Limb (tissue), 2 donors: ENCODE results near the gene USP38.
"Not testable (repeated sequence)": the region's sequence is repeated elsewhere in the genome, so short reads cannot be mapped to it uniquely, and the experiment has no call there.

ENCODE experiments used
- DNase-seq, 2 donors: peaks; one replicate each; pipeline ENCODE4 v3.0.0-alpha.2; 2016; ENCODE audit errors: extremely low spot score in 2 of 2

USP38 gene

DNA sequence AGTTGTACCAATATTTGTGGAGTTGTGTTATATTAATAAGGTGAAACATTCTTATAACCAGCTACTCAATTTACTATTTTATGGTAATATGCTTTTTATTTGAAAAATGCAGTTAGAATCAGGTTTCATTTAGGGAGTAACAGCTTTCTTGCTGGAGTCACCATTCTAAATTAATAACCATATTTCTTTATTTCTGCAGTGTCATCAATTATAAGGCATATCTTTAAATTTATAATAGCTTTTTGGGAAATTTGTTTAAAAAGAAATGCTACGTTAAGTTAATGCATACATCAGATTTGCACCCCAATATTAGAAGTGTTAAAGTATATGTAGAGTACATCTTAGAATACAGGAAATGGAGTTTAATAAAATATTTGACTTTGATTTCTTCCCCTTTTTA lies 18.9 kb downstream of the USP38 start:
- DNase-seq = no peak

DNA sequence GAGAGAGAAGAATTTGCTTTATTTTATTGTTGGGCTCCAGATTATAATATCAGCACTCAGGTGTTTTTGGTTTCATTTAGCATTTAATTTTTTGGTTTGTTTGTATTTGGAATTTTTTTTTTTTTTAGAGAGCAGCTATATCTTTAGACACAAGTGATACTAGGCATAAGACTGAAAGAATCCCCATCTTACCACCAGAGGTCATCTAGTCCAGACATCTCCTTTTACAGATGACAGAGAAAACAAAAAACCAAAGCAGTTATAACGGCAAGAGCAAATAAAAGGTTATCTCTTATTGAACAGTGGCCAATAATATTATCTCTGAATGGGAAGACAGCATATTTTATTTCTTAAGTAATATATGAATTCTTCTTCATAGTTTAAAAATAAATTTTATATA lies 22.8 kb downstream of the USP38 start:
- peak in 1 of 2 donors; percentile 57 for DNase-seq

DNA sequence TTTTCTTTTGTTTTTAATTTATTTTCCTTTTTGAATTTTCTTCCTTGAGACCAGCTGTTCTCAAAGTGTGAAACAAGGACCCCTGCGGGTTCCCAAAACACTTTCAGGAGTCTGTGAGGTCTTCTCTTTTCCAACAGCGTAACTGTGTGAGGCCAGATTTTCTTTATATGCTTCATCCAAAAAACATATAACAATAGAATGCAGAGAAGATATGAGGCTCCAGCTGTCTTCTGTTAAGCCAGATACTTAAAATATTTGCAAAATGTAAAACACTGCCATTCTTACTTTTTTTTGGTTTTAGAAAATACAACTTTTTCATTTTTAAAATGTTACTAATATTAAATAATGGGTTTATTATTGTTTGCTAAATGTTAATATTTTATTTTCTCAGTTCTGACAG lies 27.8 kb downstream of the USP38 start:
- no peak for DNase-seq

DNA sequence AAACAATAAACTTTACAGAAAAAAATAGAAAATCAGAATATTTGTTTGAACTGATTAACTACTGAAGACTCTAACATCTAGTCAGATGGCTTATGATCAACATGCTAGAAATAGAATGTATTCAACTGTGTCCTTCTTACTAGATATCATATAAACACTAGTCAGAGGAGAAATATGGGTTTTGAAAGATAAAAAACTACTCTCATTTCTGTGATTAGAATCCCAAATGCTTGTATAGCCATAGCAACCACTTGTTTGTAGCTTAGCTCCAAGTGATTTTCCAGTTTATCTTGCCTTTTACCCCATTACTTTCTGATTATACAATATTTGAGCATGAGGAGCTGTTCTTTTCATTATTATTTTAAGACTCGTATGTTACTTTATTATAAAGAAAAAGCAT lies 31.2 kb downstream of the USP38 start:
- peak in 1 of 2 donors; percentile 6 for DNase-seq

DNA sequence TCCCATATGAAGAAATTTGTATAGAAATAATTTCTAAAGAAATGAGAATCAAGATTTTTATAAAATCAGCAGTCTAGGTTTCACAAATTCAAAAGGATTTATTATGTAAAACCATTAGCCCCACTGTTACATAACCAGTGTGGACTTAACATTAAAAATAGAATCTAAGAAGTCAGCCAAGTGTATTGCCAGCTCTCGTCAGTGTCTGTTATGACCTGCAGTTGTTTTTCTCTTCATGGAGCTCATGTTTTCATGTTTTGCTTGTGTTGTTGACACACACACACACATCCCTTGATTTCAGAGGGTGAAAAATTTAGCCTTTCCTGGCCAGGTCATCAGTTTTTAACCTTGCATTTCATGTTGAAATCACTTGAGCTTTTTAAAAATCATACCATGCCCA lies 39.5 kb downstream of the USP38 start:
- no peak for DNase-seq

DNA sequence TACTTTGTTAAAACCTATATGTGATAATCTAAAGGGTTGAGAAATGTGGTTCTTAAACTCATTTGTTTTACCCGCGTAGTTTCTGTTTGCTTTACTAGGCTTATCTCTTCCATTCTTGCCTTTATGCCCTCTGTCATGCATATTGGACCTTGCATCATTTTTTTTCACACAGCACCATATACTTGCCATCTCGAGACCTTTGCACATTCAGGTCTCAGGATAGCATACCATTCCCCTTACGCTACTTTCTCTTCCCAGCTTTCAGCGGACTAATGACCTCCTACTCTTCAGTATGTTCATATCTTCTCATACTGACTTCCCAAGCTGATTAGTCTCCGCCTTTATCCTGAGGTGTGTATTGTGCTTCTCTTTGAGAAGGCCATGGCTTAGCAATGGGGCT lies 40.5 kb downstream of the USP38 start:
- no peak for DNase-seq

DNA sequence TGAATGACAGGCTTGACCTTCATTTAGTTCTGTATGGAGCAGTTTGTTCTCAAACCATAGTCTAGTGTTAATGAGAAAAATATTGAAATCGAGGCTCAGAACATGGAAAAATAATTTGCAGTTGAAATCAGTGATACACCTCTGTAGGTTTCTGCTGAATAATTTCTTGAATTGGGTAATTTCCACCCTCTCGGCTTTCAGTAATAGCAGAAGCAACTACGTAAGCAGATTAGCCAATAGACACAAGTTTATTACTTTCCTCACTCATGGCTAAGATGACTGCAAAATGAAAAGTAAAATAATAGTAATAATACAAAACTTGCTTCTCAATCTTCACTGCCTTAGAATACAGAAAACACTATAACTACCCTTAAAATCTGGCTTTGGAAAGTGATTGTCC lies 46.0 kb downstream of the USP38 start:
- no peak for DNase-seq

DNA sequence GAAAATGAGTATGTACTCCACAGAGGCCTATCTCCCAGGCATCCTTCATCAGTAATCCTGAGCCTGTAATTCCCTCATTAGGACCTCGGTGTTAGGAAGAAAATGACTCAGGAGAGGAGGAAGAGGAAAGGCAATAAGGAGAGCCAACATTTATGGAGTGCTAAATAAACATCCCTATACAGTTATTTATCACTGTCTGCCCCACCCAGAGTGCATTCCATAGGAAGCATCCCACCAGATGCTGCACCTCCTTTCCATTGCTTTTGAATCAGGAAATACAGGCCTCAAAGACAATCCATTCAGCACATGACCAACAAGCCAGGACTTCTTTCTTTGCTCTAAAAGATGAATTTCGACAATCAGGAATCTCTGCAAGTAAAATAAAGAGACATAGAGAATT lies 47.6 kb downstream of the USP38 start:
- DNase-seq = no peak

DNA sequence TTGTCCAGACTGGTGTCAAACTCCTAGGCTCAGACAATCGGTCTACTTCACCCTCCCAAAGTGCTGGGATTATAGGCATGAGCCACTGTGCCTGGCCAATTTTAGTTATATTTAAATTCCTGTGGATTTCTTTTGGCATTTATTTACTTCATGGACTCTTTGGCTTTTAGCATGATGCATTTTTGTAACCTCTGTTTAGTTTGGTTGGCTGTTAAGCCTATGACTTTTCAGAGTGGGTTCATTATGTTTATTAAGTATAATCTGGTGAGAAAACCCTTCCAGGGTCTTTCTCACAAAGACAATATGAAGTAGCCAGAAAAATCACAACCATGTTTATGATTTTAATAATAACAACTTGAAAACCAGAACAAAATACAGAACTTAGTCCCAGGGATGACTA lies 49.4 kb downstream of the USP38 start:
- DNase-seq = no peak

DNA sequence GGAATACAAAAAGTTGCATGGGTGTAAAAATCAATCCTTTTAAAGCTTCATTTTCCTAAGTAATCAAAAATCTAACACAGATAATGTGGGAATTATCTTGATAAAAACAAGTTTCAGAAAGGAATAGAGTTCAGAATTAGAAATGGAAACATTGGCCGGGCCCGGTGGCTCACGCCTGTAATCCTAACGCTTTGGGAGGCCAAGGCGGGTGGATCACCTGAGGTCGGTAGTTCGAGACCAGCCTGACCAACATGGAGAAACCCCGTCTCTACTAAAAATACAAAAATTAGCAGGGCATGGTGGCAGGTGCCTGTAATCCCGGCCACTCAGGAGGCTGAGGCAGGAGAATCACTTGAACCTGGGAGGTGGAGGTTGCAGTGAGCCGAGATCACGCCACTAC lies 52.5 kb downstream of the USP38 start:
- DNase-seq = not testable (repeated sequence)

DNA sequence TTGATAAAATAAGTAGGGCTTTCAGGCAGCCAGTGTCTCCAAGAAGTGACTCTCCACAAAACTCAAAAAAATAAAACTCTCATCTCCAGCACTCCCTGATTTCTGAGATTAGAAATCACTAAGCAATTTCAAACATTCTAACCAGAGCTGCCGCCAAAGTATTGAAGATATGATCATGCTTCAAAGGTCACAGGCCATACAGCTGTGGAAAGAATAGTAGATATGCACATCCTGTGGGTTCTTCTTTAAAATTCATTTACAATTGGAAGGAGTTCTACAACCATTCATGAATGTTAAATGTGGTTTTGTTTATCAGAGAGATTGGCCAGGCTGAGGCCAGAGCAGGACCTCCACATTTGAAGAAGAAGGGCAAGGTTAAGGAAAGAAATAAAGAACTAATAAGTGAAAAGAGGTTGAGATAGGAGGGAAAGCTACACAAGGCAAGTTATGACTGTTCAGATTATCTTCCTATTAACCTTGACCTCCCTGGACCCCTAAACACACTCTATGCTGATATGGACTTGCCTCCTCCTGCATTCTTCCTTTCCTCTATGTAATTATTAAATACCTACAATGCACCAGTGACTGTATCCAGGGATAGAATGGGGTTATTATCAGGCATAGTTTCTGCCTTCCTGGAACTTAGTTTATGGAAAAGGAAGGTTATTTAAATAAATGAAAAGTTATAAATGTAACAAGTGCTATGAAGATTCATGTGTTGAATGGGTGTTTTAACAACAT lies 56.4 kb downstream of the USP38 start:
- no peak for DNase-seq

DNA sequence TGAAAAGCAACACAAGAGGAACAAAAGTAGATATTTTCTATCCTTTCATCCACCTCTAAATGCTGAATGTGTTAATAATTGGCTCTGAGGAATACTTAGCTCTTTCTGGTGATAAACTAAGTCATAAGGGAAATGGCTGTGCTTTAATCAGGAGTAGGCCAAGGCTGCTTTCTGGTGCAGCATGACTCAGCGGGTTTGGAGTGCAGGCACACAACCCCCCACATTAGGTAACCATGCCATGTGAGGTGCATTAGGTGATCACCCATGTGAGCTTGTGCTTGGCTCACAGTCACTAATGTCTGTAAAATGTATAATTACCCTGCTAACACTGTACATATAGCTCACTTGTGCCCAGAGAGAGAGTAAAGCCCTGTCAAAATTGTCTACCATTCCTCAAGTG lies 57.2 kb downstream of the USP38 start:
- no peak for DNase-seq

DNA sequence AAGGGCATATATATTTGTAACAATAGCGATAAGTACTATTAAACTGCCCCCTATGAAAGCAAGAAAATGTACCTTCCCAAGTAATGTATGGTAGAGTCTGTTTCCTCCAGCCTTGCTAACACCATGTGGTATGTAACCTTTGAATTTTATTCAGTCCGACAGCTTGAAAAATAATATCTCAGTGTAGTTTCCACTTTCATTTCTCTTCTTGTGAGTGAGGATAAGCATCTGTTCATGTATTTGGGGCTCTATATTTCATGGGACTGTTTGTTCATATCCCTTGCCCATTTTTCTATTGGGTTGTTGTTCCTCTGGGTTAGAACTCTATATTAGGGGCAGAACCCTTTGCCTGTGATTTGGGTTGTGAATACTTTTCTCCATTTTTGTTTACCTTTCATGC lies 58.3 kb downstream of the USP38 start:
- DNase-seq = no peak

DNA sequence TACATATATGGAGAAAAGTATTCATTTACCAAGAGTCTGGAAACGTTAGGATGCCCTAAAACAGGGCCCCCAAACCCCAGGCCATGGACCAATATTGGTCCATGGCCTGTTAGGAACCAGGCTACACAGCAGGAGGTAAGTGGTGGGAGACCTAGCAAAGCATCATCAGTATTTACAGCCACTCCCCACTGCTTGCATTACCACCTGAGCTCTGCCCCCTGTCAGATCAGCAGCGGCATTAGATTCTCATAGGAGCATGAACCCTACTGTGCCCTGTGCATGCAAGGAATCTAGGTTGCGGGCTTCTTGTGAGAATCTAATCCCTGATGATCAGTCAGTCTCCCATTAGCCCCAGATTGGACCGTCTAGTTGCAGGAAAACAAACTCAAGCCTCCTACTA lies 62.3 kb downstream of the USP38 start:
- DNase-seq = no peak

DNA sequence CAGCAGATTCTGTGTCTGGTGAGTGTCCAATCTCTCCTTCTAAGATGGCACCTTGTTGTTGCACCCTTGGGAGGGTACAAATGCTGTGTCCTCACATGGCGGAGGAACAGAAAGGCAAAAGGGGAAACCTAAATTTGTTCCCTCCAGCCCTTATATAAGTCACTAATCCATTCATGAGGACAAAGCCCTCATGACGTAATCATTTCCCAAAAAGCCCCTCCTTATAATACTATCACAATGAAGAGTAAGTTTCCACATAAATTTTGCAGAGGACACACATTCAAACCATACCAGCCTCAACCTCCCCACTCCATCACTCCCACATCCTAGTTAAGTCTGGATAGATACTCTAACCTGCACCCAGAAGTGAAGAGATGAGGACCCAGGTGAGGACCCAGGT lies 63.1 kb downstream of the USP38 start:
- DNase-seq = no peak

DNA sequence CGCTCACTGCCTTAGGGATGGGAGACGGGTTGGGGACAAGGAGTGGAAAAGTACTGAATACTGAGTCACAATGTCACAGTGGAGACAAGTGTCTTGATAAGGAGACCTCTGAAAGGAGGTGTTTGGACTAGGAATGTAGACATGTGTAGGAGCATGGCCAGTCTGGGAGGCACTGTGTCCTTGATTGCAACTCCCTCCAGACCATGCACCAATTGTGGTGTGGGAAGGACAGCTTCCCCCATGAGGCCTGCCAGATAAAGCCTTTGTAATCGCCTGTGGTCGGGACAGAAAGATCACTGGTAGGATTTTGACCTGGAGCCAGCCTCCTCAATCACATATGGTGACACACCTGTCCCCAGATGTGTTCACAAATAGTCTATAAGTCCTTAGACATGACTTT lies 64.1 kb downstream of the USP38 start:
- no peak for DNase-seq

DNA sequence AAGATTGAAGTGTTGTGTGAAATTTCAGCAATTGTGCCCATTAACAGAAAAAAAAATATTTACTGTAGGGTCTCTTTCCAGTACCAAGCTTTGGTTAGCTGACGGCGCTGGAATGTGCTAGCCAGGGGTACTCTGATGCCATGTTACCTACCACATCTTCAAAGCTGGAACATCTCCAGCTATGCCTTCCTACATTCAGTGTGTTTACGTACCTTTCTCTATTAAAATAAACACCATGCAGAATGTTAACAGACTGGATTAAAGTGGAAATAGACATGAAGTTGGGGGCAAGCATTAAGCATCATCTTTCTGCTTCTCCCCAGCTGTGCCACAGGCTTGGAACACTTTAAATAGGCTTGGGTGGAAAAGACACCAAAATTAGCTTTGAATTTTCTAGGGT lies 65.9 kb downstream of the USP38 start:
- DNase-seq = no peak

DNA sequence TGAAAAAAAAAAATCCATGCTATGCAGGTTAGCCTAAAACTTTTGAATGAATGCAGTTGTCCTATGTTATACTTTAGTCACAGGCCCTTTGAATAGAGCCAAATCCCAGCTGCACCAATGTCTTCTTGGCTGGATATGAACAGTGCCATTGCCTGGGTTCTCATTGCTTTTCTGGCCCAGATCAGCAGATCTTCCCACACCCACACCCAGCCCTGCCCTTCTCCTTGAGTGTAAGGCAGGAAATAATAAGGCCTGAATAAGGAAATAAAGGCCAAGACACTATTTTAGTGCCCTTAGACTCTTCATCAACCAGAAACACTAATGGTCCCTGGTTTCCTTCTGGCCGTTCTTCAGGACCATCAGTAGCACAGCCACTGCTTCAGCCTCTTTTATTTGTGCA lies 66.6 kb downstream of the USP38 start:
- DNase-seq = no peak

DNA sequence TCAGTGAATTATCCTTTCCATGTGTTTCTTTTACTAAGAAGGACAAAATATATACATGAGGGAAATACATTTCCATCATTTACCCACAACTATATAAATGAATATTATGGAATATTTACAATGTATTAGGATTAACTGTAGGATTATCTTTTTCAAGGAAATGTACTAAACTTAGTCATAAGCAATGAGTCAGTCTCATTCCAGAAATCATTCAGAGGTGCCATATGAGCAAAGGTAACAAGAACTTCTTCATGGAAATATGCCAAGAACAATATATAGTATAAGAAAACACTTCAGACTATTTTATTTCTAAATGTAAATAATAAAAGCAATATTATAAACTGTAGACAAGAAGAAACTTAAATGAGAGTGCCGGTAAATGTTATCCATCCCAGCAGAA lies 67.1 kb downstream of the USP38 start:
- no peak for DNase-seq

DNA sequence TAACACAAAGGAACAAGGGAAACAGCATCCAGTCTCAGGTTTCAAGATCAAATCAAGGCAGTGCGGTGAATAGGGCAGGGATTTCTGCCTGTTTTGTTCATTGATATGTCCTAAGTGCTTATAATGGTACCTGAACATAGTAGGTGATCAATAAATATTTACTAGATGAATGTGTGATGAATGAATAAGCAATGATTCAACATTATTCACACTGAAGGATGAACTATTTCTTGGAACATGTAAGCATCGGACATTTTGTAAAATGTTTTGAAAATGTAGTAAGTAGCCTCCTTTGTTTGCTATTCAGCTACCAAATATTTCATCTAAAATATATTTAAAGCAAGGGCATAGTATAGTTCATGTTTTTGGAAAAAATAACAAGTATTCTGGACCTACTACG lies 67.8 kb downstream of the USP38 start:
- DNase-seq = no peak

DNA sequence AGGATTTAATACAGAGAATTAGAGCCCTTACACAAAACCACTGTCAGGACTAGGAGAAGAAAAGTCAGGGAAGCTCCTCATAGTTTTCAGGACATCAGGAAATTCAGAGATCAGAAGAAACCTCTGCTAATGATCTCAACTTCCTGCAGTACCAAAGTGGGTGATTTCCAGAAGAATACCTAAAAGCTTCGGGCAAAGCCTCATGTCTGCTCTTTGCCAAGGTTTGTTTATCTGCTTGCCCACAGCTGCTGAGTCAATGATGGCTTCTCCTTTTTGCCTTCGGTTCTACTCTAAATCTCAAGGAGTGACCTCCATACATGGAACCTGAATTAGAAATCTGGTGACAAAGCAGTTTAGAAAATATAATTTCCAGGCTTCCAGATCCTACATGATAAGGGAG lies 68.4 kb downstream of the USP38 start:
- DNase-seq = no peak

DNA sequence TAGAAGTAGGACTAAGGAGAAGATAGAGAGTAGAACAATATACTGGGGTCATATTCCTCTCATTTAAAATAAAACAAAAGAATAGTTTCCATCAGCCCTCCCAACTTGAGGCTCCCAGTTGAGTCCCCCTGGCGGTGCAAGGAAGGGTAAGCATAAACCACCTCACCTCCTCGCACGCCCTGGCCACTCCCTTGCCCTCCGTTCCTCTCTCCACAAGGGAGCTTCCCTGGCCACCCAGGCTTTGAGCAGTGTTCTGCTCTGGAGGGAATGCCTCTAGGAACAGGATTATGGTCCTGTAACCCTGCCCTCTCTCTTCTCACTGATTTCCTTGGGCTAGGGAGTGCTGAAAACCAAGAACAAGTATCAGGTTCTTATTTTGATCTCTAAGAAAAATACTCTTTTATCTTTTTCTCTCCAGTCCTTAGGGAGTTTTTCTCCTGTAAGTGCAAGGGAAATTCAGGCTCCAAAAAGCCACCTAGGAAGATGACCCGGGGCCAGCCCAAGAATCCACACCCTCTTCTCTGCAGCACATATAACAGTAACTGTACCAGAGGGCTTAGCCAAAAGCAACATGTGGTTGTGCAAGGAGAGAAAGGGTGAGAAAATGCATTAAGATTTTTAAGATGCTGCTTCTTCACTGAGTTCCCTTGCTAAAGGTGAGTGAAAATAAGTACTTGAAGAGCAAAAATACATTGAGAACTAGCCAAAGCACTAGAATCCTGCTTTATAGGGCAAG lies 69.9 kb downstream of the USP38 start:
- no peak for DNase-seq

DNA sequence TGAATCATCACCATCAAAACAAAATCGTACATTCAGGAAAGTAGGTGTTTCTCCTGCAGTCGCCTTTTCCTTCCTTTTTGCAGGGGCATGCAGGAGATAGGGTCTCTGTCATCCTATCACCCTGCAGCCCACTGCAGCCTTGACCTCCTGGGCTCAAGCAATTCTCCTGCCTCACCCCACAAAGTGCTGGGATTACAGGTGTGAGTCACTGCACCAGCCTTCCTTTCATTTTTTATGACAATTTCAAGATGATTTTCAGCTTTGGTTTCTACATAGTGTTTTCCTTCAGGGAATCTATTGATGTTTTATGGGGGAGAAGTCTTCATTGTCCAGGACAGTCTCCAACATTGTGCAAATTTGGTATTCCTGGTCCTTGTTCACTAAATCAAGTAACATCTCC lies 71.7 kb downstream of the USP38 start:
- DNase-seq = no peak
